Gastrocnemius medialis (tissue), 4 donors: ENCODE measurements around the gene KRT2. TPM values are rescaled to one million over a fixed set of nuclear protein-coding genes. Genes with fewer than 3 reads are reported as not detected.

ENCODE experiments used
- ATAC-seq, 2 donors: fragments of 150-250 bp; one replicate each; pipeline ENCODE4 v1.9.1; 2016
- DNase-seq, 2 donors: peaks; one replicate each; pipeline ENCODE4 v3.0.0-alpha.2; 2019
- H3K27ac ChIP-seq, 4 donors: fragments of 200-600 bp; sonication (generic); 1 replicate in 1 of 4; 2 replicates in 3 of 4; pipeline ENCODE4 v1.5.1; 2016 to 2018; ENCODE audit warnings: mild to moderate bottlenecking in 2 of 4, moderate library complexity in 1 of 4
- H3K27me3 ChIP-seq, 3 donors: fragments of 200-600 bp; sonication (generic) in 2 of 3; 1 replicate in 1 of 3; 2 replicates in 2 of 3; pipeline versions ENCODE4 v1.5.1 to v1.6.0; 2016 to 2019; ENCODE audit warnings: mild to moderate bottlenecking in 1 of 3, moderate library complexity in 1 of 3
- H3K36me3 ChIP-seq, 2 donors: fragments of 200-600 bp; sonication (generic) in 1 of 2; one replicate each; pipeline ENCODE4 v1.5.1; 2017 to 2018
- H3K4me1 ChIP-seq, 2 donors: fragments of 200-600 bp; sonication (generic) in 1 of 2; one replicate each; pipeline ENCODE4 v1.5.1; 2016 to 2017; ENCODE audit warnings: mild to moderate bottlenecking in 2 of 2
- H3K4me3 ChIP-seq, 4 donors: fragments of 200-600 bp; sonication (generic) in 3 of 4; 1 replicate in 1 of 4; 2 replicates in 3 of 4; pipeline ENCODE4 v1.5.1; 2016 to 2019; ENCODE audit warnings: mild to moderate bottlenecking in 2 of 4
- H3K9me3 ChIP-seq, 3 donors: fragments of 200-600 bp; sonication (generic) in 2 of 3; 1 replicate in 1 of 3; 2 replicates in 2 of 3; pipeline ENCODE4 v1.5.1; 2016 to 2019
- CTCF ChIP-seq, 5 experiments: fragments of 450-650 bp in 3 of 5; fragments of 200-600 bp in 2 of 5; sonication (generic) in 2 of 5; IDR thresholded peaks in 4 of 5; conservative IDR thresholded peaks in 1 of 5; 1 replicate in 4 of 5; 2 replicates in 1 of 5; pipeline ENCODE4 v1.5.1; 2016 to 2019; ENCODE audit warnings: antibody characterized with exemption in 5 of 5, mild to moderate bottlenecking in 3 of 5, moderate library complexity in 3 of 5
- POLR2A ChIP-seq, 2 donors: fragments of 450-650 bp; IDR thresholded peaks; one replicate each; pipeline ENCODE4 v1.6.1; 2017; ENCODE audit warnings: antibody characterized with exemption in 2 of 2, mild to moderate bottlenecking in 2 of 2, moderate library complexity in 2 of 2
- in situ Hi-C, 4 donors: fragments of 200-750 bp; cut with MboI; loops; one replicate each; pipeline versions ENCODE4 v1.15.0 to v1.8.0; 2017; ENCODE audit warnings: low sequenced_read_pairs in 4 of 4
- intact Hi-C: fragments of 100-400 bp; cut with DNase I; formaldehyde crosslinking; loops from one replicate; pipeline ENCODE4 v1.15.1; 2023; ENCODE audit warnings: low total_unique reads
- total RNA-seq, 4 donors: library from RNA; depleted of rRNA; stranded (reverse); fragments of >200 nt; gene quantifications; one replicate each; pipeline versions ENCODE4 v1.1.0 to v1.2.3, GENCODE V29; 2016

Gene KRT2
- total RNA-seq, 4 donors from 2014 or later, result not detected

- Histone ChIP-seq H3K9me3 (no peaks in the 10 kb centered on the region), H3K27me3 (peaks cover 0 to 6% (median 3%) of the 10 kb centered on the region in 3 donors), H3K4me1 (no peaks in the 10 kb centered on the region), H3K27ac (no peak overlapping the region), H3K36me3 (no peaks in the 10 kb centered on the region), H3K4me3 (no peak overlapping the region)
- intact Hi-C loops (no loop called here), in situ Hi-C loops (no loop called here)
- ATAC-seq, result no peak
- TF ChIP-seq POLR2A (IDR thresholded peaks at IDR 0.05), result no peak
- TF ChIP-seq CTCF (IDR thresholded peaks at IDR 0.05 in 4 of 5, conservative IDR thresholded peaks at IDR 0.05 in 1 of 5), result no peak
- no peak for DNase-seq
Observed at GRCh38 chr12:52698651-52699340, 46.8 kb upstream of the KRT2 start.

- intact Hi-C loops, result no loop called here
Observed at GRCh38 chr12:52697058-52697582, 45.1 kb upstream of the KRT2 start.

DNA sequence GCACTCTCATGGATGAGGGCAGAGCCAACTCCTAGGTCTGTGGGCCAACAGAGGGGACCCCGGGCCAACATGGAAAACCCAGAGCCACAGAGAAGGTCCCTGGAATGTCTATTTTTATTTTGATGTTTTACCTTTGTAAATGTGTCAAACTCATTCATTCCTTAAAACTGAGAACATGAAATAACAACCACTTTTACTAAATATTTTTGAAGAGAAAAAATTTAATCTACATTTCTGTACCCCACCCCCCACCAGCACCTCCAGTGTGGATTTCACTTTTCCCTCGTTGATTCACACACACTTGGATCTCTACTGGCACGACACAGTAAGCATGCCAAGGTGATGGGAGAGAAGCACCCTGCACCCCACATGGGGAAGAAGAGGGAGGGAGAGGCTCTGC, 44.6 kb upstream of the KRT2 start:
- Histone ChIP-seq H3K4me3 (no peak overlapping the region), H3K27me3 (peaks cover 12 to 14% (median 13%) of the 10 kb centered on the region in 3 donors), H3K36me3 (no peaks in the 10 kb centered on the region), H3K9me3 (no peaks in the 10 kb centered on the region), H3K27ac (no peak overlapping the region), H3K4me1 (no peaks in the 10 kb centered on the region)
- in situ Hi-C loops (no loop called here), intact Hi-C loops (no loop called here)
- no peak for DNase-seq
- ATAC-seq, result no peak
- TF ChIP-seq POLR2A (IDR thresholded peaks at IDR 0.05) (no peak), CTCF (IDR thresholded peaks at IDR 0.05 in 4 of 5, conservative IDR thresholded peaks at IDR 0.05 in 1 of 5) (no peak)

More at GRCh38 chr12:52697058-52697582, 45.1 kb upstream of the KRT2 start:
- ATAC-seq (no peak), DNase-seq (no peak)
- Histone ChIP-seq H3K36me3 (no peaks in the 10 kb centered on the region), H3K4me1 (no peaks in the 10 kb centered on the region), H3K4me3 (no peak overlapping the region), H3K27me3 (peaks cover 7 to 9% (median 9%) of the 10 kb centered on the region in 3 donors), H3K9me3 (no peaks in the 10 kb centered on the region), H3K27ac (no peak overlapping the region)
- in situ Hi-C loops, result no loop called here
- no peak for TF ChIP-seq CTCF (IDR thresholded peaks at IDR 0.05 in 4 of 5, conservative IDR thresholded peaks at IDR 0.05 in 1 of 5)
- no peak for TF ChIP-seq POLR2A (IDR thresholded peaks at IDR 0.05)

DNA sequence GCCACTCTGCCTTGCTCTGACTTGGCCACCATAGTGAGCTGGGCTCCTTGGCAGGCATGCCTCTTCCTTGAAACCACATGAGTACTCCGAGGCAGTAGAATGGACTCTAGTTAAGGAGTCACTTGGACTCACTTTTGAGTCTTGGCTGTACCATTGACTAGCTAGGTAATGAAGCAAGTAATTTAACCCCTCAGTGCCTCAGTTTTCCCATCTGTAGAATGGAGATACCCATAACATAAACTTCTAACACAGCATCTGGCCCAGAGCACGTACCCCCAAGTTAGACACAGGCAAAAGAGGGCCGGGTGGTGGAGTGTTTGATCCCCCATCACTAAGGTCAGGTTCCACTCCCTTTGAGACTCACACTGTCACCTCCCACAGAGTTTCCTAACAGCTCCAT, 43.0 kb upstream of the KRT2 start:
- Histone ChIP-seq H3K27me3 (peaks cover 23 to 30% (median 26%) of the 10 kb centered on the region in 3 donors), H3K4me3 (no peak overlapping the region), H3K4me1 (peaks cover 0 to 7% of the 10 kb centered on the region in 2 donors), H3K36me3 (no peaks in the 10 kb centered on the region), H3K27ac (no peak overlapping the region), H3K9me3 (no peaks in the 10 kb centered on the region)
- ATAC-seq (no peak), DNase-seq (no peak)
- in situ Hi-C loops (no loop called here), intact Hi-C loops (no loop called here)
- TF ChIP-seq POLR2A (IDR thresholded peaks at IDR 0.05) (no peak), CTCF (IDR thresholded peaks at IDR 0.05 in 4 of 5, conservative IDR thresholded peaks at IDR 0.05 in 1 of 5) (no peak)
